ENCODE results near the gene TMEM182.

DNA sequence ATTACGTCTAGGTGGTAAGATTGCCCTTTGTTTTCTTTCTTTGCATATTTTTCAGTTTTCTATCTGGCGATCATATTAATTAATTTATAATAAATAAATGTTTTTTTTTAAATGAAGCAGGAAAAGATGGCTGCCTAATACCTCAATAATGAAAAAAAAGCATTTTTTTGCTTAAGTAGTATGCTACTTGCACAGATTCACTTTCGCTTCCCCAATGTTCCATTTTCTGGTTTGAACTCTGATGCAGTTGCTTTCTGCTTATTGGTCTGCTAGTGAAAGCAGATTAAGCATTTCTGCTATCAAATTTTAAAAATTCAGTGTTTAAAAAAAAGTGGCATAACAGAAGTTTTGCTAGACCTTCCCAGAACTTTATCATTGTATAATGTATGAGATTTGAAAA lies 11.9 kb upstream of the TMEM182 start:
- TF ChIP-seq, protein P1, sequence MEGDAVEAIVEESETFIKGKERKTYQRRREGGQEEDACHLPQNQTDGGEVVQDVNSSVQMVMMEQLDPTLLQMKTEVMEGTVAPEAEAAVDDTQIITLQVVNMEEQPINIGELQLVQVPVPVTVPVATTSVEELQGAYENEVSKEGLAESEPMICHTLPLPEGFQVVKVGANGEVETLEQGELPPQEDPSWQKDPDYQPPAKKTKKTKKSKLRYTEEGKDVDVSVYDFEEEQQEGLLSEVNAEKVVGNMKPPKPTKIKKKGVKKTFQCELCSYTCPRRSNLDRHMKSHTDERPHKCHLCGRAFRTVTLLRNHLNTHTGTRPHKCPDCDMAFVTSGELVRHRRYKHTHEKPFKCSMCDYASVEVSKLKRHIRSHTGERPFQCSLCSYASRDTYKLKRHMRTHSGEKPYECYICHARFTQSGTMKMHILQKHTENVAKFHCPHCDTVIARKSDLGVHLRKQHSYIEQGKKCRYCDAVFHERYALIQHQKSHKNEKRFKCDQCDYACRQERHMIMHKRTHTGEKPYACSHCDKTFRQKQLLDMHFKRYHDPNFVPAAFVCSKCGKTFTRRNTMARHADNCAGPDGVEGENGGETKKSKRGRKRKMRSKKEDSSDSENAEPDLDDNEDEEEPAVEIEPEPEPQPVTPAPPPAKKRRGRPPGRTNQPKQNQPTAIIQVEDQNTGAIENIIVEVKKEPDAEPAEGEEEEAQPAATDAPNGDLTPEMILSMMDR (IDR thresholded peaks at IDR 0.05; ENCODE audit: low read length), result no peak
- no peak for TF ChIP-seq EZH2 (IDR thresholded peaks at IDR 0.05; ENCODE audit: borderline replicate concordance, low read length)

Measured in OCI-LY1 (cell line).